Esophagus mucosa (tissue), 1 donor: Measurements from ENCODE around the gene CHPF2. TPM values are rescaled to one million over a fixed set of nuclear protein-coding genes. Genes with fewer than 3 reads are reported as not detected.

ENCODE experiments used
- ATAC-seq: fragments of 200-7000 bp; cut with Tn5 transposase; one replicate; pipeline ENCODE4 v1.9.1; 2020
- total RNA-seq: library from RNA; stranded (reverse); gene quantifications from one replicate; pipeline ENCODE4 v1.2.4, GENCODE V29; 2023
- donor health status: DM: yes; HTN: yes; CAD: no.

Gene CHPF2, protein sequence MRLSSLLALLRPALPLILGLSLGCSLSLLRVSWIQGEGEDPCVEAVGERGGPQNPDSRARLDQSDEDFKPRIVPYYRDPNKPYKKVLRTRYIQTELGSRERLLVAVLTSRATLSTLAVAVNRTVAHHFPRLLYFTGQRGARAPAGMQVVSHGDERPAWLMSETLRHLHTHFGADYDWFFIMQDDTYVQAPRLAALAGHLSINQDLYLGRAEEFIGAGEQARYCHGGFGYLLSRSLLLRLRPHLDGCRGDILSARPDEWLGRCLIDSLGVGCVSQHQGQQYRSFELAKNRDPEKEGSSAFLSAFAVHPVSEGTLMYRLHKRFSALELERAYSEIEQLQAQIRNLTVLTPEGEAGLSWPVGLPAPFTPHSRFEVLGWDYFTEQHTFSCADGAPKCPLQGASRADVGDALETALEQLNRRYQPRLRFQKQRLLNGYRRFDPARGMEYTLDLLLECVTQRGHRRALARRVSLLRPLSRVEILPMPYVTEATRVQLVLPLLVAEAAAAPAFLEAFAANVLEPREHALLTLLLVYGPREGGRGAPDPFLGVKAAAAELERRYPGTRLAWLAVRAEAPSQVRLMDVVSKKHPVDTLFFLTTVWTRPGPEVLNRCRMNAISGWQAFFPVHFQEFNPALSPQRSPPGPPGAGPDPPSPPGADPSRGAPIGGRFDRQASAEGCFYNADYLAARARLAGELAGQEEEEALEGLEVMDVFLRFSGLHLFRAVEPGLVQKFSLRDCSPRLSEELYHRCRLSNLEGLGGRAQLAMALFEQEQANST
- total RNA-seq: 10.9 TPM

GRCh38 chr7:151232091-151232916 lies at the start of gene CHPF2:
Gene CHPF2 (plus strand): TSS chr7:151232483. CDS start chr7:151234012, 1,529 bp downstream.
- ATAC-seq: peak; percentile 93

DNA sequence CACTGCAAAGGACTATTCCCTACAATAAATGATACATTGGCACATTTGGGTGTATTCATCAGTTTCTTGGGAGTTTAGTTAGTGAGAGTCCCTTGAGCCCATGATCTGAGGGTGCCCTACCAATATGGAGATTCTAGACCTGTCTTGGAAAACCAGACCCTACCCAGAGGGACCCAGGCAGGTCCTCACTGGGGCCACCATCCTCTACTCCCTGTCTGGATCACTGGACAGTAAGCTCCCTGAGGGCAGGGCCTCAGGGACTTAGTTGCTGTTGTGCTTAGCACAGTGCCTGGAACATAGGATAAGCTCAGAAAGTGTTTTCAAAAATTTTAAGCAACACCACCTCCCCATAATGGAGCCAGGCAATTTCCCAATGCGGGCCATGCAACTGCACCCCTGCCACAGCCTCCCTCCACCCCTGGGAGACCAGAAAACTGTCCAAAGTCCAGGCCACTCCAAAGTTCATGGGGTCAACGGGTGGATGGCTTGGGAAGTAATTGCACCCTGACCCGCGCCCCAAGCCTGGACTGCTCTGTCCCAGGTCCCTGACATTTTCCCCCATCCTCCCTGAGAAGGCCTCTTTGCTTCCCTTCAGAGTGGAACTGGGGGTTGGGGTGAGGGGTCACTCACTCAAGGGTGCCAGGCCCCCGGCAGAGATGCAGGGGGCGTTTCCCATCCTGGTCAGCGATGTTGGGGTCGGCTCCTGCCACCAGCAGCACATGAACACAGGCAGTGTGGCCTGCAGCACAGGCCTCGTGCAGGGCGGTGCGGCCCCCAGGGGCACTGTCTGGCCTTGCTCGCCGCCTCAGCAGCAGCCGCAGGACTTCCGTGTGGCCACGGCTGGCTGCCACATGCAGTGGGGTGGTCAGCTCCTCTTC lies 46.3 kb upstream of the CHPF2 start:
- ATAC-seq: no peak

DNA sequence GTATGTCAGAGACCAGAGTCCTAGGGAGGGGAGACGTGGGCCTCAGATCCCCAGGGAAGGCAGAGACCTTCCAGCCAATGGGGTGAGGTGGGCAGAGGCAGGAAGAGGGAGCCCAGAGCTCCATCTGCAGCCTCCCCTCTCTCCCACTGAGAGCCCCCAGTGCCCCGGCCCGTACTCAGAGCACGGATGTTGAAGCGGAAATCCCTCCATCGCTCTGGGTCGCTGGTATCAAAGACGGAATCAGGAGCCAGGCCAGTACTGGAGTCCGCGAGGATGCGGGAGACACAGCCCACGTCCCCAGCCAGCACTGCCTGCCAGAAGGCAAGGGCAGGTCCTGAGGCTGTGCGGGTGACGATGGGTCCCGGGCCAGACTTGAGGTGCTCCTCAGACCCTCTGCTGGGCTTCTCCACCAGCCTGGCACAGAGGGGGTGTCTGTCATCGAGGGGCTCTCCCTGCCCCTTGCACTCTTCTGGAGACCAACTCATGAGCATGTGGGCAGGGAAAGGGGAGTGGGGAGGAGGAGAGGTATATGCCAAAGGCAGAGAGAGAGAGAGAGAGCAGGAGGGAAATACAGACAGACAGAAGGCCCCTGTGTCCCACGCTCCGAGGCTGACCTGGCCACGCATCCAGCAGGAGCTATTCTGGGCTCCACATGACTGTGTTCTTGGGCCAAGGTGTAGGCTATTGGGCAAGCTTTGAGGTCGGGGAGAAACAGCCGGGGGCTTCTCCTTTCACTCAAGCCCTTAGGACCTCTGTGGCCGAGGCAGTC lies 45.5 kb upstream of the CHPF2 start, which contains the start of gene ASB10:
Gene ASB10, minus strand, starts transcription at position 611 of the 769 bp plus-strand sequence. Its CDS starts 120 bp downstream, at position 491.
- no peak for ATAC-seq

GRCh38 chr7:151187409-151188251 lies 44.7 kb upstream of the CHPF2 start:
- ATAC-seq: no peak

GRCh38 chr7:151188252-151188542 lies 44.1 kb upstream of the CHPF2 start:
- ATAC-seq: no peak

- ATAC-seq: no peak
These were observed 43.2 kb upstream of the CHPF2 start for GRCh38 chr7:151189038-151189437.

DNA sequence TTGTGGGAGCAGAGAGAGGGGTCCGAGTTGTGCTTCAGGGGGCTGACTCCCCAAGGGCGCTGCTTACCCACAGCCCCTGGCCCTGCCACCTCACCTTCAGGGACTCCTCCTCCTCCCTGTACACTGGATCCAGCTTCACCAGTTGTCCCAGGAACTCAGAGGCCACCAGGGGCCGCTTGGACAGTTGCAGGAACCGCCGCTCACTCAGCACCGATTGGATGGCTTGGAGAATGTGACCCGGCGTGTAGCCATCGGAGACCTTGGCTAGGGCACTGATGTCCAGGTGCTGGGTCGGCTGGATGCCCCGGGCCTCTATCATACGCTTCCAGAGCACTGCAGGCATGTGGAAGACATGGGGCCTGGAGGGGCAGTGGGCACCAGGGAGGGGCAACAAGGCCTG lies 40.7 kb upstream of the CHPF2 start:
- no peak for ATAC-seq

DNA sequence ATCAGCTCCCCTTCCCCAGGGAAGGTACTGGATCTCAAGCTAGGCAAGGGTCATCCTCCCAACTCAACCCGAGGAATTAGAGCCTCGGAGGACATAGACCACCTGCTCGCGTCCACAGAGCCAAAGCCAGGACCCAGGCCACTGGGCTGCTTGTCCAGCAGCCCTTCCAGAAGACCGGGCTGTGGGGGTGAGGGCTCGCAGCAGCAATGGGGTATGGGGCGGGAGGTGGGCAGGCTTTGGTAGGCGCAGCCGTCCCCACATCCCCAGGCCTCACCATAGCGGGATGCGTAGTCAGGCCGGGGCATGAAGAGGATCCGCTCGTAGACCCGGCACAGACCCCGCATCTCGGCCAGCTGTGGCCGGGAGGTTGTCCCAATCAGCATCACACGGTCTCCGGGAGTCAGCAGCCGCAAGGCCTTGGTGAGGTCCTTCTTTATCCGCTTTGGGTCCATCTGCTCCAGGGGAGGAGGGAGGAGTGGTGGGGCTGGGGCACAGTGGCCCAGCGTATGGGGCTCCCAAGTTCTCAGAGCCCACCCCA lies 40.2 kb upstream of the CHPF2 start:
- ATAC-seq: no peak

- no peak for ATAC-seq
These were observed 38.9 kb upstream of the CHPF2 start for GRCh38 chr7:151193203-151193978.

- ATAC-seq: no peak
These were observed 38.1 kb upstream of the CHPF2 start for GRCh38 chr7:151194188-151194587.

DNA sequence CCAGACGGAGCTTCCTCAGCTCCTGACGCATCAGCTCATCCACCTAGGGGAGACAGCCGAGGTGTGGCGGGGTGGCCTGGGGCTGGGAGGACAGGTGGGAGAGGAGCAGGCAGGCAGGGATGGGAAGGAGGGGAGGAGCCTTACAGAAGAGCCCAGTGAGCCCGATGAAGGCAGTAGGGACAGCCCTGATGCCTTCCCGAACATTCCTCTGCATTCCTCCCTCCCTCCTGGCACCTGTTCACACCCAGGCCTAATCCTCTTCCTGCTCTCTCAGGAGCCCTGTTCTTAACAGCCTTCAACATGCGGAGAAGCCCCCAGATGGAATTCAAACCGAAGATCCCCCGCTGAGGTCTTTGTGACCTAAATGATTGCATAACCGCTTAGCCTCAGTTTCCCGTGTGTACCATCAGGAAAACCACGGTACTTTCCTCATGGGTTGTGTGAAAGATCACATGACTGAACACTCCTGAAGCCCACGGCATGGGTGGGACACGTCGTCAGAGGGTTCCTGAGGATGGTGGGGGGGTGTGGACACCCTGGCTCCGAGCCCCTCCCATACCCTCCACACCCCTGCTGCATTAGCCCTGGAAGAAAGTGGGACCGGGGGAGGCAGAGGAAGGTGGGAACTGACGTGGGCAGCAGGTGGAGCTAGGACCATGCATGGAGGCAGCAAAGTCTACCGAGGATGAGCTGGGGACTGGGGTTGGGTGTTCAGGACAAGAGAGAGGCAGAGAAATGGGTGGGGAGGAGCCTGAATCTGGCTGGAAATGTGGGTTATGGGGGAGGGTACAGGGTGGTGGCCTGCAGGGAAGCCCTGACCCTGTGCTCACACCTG lies 36.5 kb upstream of the CHPF2 start:
- ATAC-seq: no peak

GRCh38 chr7:151197932-151198331 lies 34.4 kb upstream of the CHPF2 start:
- ATAC-seq: no peak

DNA sequence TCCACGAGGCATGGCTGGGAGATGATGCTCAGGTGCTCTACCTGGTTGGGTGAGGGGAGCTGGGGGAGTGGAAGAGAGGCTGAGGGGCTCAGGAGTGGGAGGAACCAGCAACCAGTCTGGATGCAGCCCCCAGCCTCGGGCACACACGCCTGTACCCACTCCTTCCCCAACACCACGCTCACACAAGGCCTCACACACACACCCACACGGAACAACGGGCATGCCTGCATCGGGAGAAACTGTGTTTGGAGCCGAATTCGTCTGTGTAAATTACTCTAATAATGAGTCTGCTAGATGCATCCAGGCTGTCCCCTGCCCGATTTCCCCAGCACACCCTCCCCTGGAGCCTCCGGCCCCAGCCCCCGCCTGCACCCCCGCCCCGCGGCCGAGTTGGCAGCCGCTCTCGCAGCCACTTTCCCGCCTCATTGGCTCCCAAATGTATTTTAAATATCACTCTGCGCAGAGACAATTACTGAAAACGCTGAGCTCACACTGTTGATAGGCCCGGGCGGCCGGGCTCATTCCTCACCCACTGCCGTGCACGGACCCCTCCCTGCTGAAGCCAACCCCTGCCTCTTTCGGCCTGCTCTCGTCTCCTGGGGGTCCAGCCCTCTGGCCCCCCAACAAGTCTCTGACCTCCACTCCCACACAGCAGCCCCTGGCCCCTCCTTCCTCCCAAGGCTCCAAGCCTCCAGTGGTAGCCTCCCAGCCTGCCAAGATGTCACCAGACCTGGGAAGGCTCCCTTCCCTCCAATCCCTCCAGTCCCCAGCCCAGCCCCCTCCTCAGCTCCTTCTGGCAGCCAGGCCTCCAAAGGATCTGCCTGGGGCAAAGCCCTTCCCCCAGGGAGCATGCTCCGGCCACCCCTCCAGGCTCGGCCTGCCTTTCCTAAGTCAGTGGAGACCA lies 33.1 kb upstream of the CHPF2 start:
- ATAC-seq: no peak

- ATAC-seq: no peak
These were observed 30.9 kb upstream of the CHPF2 start for GRCh38 chr7:151201344-151201743.

DNA sequence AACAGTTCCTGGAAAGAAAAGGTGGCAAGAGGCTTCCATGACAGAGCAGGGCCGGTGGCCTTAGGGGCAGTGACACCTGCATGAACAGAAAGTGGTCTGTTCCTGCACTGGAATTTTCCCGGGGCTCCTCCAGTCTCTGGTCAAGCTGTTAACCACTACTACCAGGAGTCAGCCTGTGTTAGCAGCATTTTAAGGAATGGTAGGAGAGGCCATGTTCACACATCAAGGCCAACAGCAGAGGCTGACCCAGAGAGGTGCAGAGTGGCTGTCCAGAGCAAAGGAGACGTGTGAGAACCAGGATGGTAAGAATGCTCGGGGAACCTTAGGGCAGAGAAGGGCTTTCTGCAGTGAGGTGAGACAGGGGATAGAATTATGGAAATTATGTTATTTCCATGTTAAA lies 30.5 kb upstream of the CHPF2 start:
- ATAC-seq: no peak

DNA sequence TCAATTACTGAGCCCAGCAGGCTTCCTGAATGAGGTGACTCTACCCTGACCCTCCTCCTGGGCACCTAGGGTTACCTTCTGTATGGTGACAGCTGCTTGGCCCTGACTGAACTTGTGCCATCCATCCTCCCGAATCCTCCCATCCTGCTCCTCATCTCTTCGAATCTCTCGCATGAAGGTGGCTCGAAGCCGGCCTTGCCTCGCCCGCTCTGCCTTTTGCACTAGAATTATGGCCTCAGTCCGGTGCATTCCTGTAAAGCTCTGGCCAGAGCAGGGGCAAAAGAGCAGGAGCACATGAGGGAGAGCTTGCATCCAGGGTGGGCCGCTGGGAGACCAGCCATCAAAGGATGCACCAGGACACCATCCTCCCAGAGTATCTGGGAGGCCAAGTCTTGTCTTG lies 29.4 kb upstream of the CHPF2 start:
- ATAC-seq: no peak

DNA sequence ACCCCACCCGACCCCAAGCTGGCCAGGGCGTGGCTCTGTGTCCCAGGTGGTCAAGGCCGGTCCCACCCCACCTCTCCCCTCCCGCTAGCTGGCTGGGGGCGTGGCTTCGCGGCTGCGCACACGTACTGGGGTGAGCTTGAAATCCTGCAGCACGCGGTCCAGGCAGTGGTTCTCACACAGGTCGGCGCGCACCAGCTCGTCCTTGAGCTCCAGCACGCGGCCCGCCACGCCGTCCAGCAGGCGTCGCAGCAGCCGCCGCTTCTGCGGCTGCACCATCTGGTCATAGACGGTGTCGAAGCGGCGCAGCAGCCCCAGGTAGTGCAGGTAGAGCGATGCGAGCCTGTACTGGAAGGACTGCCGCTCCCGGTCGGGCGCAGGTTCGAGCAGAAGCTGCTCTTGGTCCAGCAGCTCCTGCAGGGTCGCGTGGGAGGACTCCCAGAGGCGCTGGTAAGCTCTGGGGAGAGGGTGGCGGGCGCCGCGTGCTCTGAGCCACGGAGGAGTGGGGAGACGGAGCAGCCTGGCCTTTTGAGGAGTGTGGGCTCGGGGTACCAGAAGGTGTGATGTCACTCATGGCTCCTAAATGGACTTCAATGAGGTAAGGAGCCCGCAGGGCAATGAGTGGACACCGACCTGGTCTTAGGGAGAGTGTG lies 27.8 kb upstream of the CHPF2 start:
- peak; percentile 27 for ATAC-seq
